Ishikawa (cell line): Measurements from ENCODE around the gene RHOF.

ENCODE experiments used
- CEBPB ChIP-seq: IDR thresholded peaks from 2 replicates; pipeline ENCODE4 v1.6.1; 2012
- CREB1 ChIP-seq: IDR thresholded peaks from 2 replicates; pipeline ENCODE4 v1.6.1; 2012; ENCODE audit warnings: low read depth
- EGR1 ChIP-seq: IDR thresholded peaks from 2 replicates; pipeline ENCODE4 v1.6.1; 2012
- EP300 ChIP-seq: IDR thresholded peaks from 2 replicates; pipeline ENCODE4 v1.6.1; 2012; ENCODE audit warnings: borderline replicate concordance
- FOXM1 ChIP-seq: IDR thresholded peaks from 2 replicates; pipeline ENCODE4 v1.6.1; 2012; ENCODE audit warnings: low read depth, borderline replicate concordance
- NFIC ChIP-seq: IDR thresholded peaks from 2 replicates; pipeline ENCODE4 v1.6.1; 2012
- RAD21 ChIP-seq: IDR thresholded peaks from 2 replicates; pipeline ENCODE4 v1.6.1; 2012; ENCODE audit warnings: low read depth
- TAF1 ChIP-seq: IDR thresholded peaks from 2 replicates; pipeline ENCODE4 v1.6.1; 2012; ENCODE audit warnings: low read depth, mild to moderate bottlenecking
- TCF12 ChIP-seq: IDR thresholded peaks from 2 replicates; pipeline ENCODE4 v1.6.1; 2012; ENCODE audit warnings: low read depth
- YY1 ChIP-seq: IDR thresholded peaks from 2 replicates; pipeline ENCODE4 v1.6.1; 2012; ENCODE audit warnings: low read depth
- ZBTB7A ChIP-seq: IDR thresholded peaks from 2 replicates; pipeline ENCODE4 v1.6.1; 2012; ENCODE audit warnings: low read depth
- TF ChIP-seq, protein P1 (sequence below): IDR thresholded peaks from 2 replicates; pipeline ENCODE4 v1.6.1; 2012
- TF ChIP-seq, protein P2 (sequence below): IDR thresholded peaks from 2 replicates; pipeline ENCODE4 v1.6.1; 2012

DNA sequence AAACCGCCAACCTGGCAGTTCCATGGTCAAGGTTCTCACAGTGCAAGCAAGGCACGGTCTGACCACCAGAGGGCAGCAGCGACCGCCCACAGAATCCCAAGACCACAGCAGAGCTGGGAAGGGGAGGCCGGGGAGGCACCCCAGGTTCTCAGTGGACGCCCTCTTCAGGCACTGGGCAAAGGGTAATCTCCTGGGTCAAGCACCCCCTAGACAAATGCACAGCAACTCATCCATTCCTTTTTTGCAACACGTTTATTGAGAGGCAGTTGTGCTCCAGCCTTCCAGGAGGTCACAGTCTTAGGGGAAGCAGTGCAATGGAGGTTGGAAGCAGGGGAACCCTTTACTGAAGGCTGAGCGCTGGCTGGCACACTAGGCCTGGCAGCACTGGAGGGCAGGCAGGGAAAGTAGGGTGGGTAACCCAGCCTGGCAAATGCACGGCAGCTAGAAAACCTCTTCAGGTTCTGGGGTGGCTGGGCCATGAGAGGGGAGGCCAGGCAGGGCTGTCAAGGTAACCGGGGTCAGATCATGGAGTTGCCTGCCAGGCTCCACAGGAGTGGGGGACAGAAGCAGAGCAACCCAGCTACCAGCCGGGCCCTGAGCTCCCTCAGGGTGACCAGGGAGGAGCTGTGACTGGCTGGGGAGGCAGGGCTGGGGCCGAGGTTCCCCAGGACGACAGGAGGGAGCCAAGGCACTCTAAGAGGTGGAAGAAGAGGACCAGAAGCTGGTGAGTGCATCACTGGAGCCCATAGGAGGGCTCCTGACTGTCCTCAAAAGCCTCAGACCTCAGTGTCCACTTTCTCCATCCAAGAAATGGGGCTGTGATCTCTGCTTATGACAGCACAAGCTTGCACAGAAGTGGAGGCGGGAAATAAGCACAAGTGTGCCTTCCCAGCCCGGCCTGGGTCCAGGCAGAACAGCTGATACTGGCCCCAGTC lies 1.8 kb upstream of the RHOF start:
- TF ChIP-seq NFIC (no peak), CREB1 (no peak), YY1 (no peak), CEBPB (no peak), RAD21 (peak; percentile 88), TCF12 (no peak), EP300 (no peak), TAF1 (no peak), EGR1 (no peak), FOXM1 (no peak), ZBTB7A (no peak)
- TF ChIP-seq, protein P1, sequence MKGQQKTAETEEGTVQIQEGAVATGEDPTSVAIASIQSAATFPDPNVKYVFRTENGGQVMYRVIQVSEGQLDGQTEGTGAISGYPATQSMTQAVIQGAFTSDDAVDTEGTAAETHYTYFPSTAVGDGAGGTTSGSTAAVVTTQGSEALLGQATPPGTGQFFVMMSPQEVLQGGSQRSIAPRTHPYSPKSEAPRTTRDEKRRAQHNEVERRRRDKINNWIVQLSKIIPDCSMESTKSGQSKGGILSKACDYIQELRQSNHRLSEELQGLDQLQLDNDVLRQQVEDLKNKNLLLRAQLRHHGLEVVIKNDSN = no peak
- TF ChIP-seq, protein P2, sequence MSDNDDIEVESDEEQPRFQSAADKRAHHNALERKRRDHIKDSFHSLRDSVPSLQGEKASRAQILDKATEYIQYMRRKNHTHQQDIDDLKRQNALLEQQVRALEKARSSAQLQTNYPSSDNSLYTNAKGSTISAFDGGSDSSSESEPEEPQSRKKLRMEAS = no peak
